ENCODE results near the gene ID4. TPM values are rescaled to one million over a fixed set of nuclear protein-coding genes. Genes with fewer than 3 reads are reported as not detected.

ID4 gene
- total and polyA plus RNA-seq, 9 donors, result 9.9 to 169 (median 49.2) TPM

GRCh38 chr6:19849196-19849595, 12.0 kb downstream of the ID4 start:
- Histone ChIP-seq H3K27me3 (no peaks in the 10 kb centered on the region), H3K36me3 (no peaks in the 10 kb centered on the region), H3K9me3 (no peaks in the 10 kb centered on the region), H3K4me3 (no peak overlapping the region), H3K4me1 (ENCODE audit: insufficient read depth) (peaks cover 2% of the 10 kb centered on the region), H3K27ac (no peak overlapping the region)
- no peak for TF ChIP-seq POLR2A (IDR thresholded peaks at IDR 0.05)
- TF ChIP-seq, protein P1, sequence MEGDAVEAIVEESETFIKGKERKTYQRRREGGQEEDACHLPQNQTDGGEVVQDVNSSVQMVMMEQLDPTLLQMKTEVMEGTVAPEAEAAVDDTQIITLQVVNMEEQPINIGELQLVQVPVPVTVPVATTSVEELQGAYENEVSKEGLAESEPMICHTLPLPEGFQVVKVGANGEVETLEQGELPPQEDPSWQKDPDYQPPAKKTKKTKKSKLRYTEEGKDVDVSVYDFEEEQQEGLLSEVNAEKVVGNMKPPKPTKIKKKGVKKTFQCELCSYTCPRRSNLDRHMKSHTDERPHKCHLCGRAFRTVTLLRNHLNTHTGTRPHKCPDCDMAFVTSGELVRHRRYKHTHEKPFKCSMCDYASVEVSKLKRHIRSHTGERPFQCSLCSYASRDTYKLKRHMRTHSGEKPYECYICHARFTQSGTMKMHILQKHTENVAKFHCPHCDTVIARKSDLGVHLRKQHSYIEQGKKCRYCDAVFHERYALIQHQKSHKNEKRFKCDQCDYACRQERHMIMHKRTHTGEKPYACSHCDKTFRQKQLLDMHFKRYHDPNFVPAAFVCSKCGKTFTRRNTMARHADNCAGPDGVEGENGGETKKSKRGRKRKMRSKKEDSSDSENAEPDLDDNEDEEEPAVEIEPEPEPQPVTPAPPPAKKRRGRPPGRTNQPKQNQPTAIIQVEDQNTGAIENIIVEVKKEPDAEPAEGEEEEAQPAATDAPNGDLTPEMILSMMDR (IDR thresholded peaks at IDR 0.05), result no peak
- no peak for TF ChIP-seq EP300 (IDR thresholded peaks at IDR 0.05)
- no peak for DNase-seq
- intact Hi-C loops (cut with DNase I), result no loop called here
- WGBS, 3 donors, result 52 to 68% (median 54%) methylated on average over 3 of the region's 3 CpGs

DNA sequence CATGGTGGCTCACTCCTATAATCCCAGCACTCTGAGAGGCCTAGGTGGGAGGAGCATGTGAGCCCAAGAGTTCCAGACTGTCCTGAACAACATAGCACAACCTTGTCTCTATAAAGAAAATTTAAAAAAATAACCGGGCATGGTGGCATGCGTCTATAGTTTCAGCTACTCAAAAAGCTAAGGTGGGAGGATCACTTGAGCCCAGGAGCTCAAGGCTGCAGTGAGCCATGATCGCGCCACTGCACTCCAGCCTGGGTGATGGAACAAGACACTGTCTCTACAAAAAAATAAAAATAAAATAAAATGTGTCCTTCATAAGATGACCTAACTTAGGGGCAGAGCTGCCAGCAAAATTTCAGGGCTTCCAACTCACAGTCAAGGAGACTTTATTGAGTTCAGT, 12.6 kb downstream of the ID4 start:
- Histone ChIP-seq H3K27me3 (no peaks in the 10 kb centered on the region), H3K9me3 (no peaks in the 10 kb centered on the region), H3K27ac (no peak overlapping the region), H3K4me3 (no peak overlapping the region), H3K36me3 (no peaks in the 10 kb centered on the region), H3K4me1 (ENCODE audit: insufficient read depth) (peaks cover 2% of the 10 kb centered on the region)
- 79 to 82% (median 81%) methylated on average over 4 of the region's 4 CpGs for WGBS, 3 donors
- DNase-seq, result no peak
- intact Hi-C loops (cut with DNase I), result loop anchor here in 2 of 4 donors (5.0 to 10.0 kb wide), 2 partner anchors 825 to 1252 kb away; no protein-coding TSS in a partner anchor
- TF ChIP-seq EP300 (IDR thresholded peaks at IDR 0.05) (no peak), POLR2A (IDR thresholded peaks at IDR 0.05) (no peak)
- TF ChIP-seq, protein P1 (IDR thresholded peaks at IDR 0.05), result no peak

- peak in 1 of 5 donors; percentile 49 for DNase-seq
- WGBS, 3 donors, result 12 to 17% (median 13%) methylated on average over 10 of the region's 10 CpGs
- Histone ChIP-seq H3K27me3 (no peaks in the 10 kb centered on the region), H3K4me3 (peak overlapping the region; percentile 13), H3K4me1 (ENCODE audit: insufficient read depth) (peaks cover 2% of the 10 kb centered on the region), H3K9me3 (no peaks in the 10 kb centered on the region), H3K36me3 (no peaks in the 10 kb centered on the region), H3K27ac (no peak overlapping the region)
- TF ChIP-seq EP300 (IDR thresholded peaks at IDR 0.05), result no peak
- TF ChIP-seq, protein P1 (IDR thresholded peaks at IDR 0.05), result peak; percentile 39 to 83 (median 70)
- no peak for TF ChIP-seq POLR2A (IDR thresholded peaks at IDR 0.05)
- intact Hi-C loops (cut with DNase I), result loop anchor here in 2 of 4 donors (5.0 to 10.0 kb wide), 2 partner anchors 827 to 1254 kb away; no protein-coding TSS in a partner anchor
Measured at GRCh38 chr6:19851241-19852089, 14.3 kb downstream of the ID4 start.

GRCh38 chr6:19852090-19852457, 14.9 kb downstream of the ID4 start:
- H3K4me1 ChIP-seq (ENCODE audit: insufficient read depth), result peaks cover 2% of the 10 kb centered on the region
- 95% methylated on average over 2 of the region's 2 CpGs for WGBS, 3 donors
- DNase-seq, result no peak
- H3K9me3 ChIP-seq, result no peaks in the 10 kb centered on the region
- intact Hi-C loops (cut with DNase I), result loop anchor here in 2 of 4 donors (5.0 to 10.0 kb wide), 2 partner anchors 827 to 1255 kb away; no protein-coding TSS in a partner anchor
- no peaks in the 10 kb centered on the region for H3K27me3 ChIP-seq
- no peak overlapping the region for H3K4me3 ChIP-seq
- no peak overlapping the region for H3K27ac ChIP-seq
- TF ChIP-seq, protein P1 (IDR thresholded peaks at IDR 0.05), result no peak
- TF ChIP-seq EP300 (IDR thresholded peaks at IDR 0.05) (no peak), POLR2A (IDR thresholded peaks at IDR 0.05) (no peak)
- H3K36me3 ChIP-seq, result no peaks in the 10 kb centered on the region

All from ovary (tissue), 9 donors.